ENCODE data around the gene CRELD2.

Gene CRELD2

GRCh38 chr22:49959782-49960158, 41.3 kb downstream of the CRELD2 start:
- DNase-seq: no peak

GRCh38 chr22:49960159-49961004, 41.9 kb downstream of the CRELD2 start, which contains the start of gene PIM3:
Gene PIM3 (plus strand): TSS chr22:49960772. CDS start chr22:49960948, 176 bp downstream.
- peak; percentile 31 for DNase-seq

GRCh38 chr22:49961005-49961600, 42.7 kb downstream of the CRELD2 start:
- DNase-seq: no peak

- DNase-seq: no peak
These were observed 43.2 kb downstream of the CRELD2 start for GRCh38 chr22:49961601-49962011.

GRCh38 chr22:49962012-49962750, 43.7 kb downstream of the CRELD2 start:
- peak; percentile 6 for DNase-seq

- no peak for DNase-seq
These were observed 44.6 kb downstream of the CRELD2 start for GRCh38 chr22:49962751-49963646.

GRCh38 chr22:49963647-49964026, 45.2 kb downstream of the CRELD2 start:
- no peak for DNase-seq

- DNase-seq: no peak
These were observed 46.0 kb downstream of the CRELD2 start for GRCh38 chr22:49964136-49965090.

GRCh38 chr22:49965091-49966040, 46.9 kb downstream of the CRELD2 start:
- DNase-seq: no peak

- no peak for DNase-seq
These were observed 47.8 kb downstream of the CRELD2 start for GRCh38 chr22:49966041-49966773.

- DNase-seq: peak; percentile 3
These were observed 48.6 kb downstream of the CRELD2 start for GRCh38 chr22:49966774-49967705.

- no peak for DNase-seq
These were observed 49.3 kb downstream of the CRELD2 start for GRCh38 chr22:49967706-49968208.

GRCh38 chr22:49968313-49968830, 49.9 kb downstream of the CRELD2 start:
- no peak for DNase-seq

GRCh38 chr22:49968831-49969661, 50.6 kb downstream of the CRELD2 start:
- DNase-seq: no peak

GRCh38 chr22:49969751-49970527, 51.5 kb downstream of the CRELD2 start:
- DNase-seq: no peak

Data from SIG-M5 (cell line).